GM12873 (cell line): ENCODE results near the gene MCHR2.

ENCODE experiments used
- TF ChIP-seq, protein P1 (sequence below): IDR thresholded peaks from 2 replicates; pipeline ENCODE4 v1.5.1; 2012; ENCODE audit warnings: low read depth, mild to moderate bottlenecking, moderate library complexity, low read length, control low read depth; ENCODE audit not compliant: insufficient read depth; ENCODE audit errors: missing control alignments

The MCHR2 gene

DNA sequence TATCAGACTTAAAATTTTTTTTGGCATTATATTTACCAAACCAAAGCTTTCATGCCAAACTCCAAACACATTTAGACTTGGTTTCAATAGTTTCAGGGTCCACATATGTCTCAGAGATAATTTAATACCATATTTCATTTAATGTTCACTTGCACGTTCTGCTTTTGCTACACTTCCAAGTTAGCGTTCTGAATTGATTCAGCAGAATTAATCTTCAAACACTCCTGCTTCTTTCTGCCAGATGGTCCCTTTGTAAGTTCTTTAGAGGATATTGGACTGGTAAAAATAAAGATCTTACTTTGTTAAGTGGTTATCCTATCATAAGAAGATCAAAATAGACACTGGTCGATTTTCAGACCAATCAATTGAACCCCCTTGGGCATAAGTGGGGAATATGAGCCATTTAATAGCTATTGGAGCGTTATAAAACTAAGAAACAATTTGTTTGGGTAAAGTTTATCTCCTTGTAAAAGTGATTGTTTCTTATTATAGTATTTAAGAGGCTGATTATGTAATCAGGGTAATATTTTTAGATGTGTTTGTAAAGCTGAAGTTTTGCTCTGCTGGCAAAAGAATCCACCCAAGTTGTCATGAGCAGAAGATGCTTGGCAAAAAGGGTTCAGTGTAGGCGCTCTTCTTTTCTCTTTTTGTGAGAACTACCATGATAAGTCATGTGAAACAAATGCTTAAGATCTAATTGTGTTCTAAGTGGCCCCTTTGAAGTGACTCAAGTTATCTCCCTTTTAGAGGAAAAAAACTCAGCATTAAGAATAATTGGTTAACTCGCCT, 92.2 kb downstream of the MCHR2 start:
- TF ChIP-seq, protein P1, sequence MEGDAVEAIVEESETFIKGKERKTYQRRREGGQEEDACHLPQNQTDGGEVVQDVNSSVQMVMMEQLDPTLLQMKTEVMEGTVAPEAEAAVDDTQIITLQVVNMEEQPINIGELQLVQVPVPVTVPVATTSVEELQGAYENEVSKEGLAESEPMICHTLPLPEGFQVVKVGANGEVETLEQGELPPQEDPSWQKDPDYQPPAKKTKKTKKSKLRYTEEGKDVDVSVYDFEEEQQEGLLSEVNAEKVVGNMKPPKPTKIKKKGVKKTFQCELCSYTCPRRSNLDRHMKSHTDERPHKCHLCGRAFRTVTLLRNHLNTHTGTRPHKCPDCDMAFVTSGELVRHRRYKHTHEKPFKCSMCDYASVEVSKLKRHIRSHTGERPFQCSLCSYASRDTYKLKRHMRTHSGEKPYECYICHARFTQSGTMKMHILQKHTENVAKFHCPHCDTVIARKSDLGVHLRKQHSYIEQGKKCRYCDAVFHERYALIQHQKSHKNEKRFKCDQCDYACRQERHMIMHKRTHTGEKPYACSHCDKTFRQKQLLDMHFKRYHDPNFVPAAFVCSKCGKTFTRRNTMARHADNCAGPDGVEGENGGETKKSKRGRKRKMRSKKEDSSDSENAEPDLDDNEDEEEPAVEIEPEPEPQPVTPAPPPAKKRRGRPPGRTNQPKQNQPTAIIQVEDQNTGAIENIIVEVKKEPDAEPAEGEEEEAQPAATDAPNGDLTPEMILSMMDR, result no peak

DNA sequence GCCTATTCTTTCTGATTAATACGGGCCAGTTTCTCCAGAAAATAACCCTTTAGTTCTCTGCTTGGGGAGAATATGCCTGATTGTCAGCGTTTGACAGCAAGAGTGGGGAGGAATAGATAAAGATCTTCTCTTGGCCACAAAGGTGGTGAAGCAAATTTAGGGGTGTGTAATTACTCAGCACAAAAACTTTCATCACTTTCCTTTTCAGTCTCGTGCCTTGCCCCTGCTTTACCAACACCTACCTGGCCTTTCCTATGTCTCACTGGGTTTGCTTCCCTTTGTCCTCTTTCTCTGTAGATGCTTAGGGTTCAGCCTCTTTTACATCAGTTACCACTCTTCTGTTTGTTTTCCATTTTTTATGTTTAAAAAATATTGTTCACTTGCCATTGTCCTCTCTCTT, 99.2 kb downstream of the MCHR2 start:
- TF ChIP-seq, protein P1, result no peak

DNA sequence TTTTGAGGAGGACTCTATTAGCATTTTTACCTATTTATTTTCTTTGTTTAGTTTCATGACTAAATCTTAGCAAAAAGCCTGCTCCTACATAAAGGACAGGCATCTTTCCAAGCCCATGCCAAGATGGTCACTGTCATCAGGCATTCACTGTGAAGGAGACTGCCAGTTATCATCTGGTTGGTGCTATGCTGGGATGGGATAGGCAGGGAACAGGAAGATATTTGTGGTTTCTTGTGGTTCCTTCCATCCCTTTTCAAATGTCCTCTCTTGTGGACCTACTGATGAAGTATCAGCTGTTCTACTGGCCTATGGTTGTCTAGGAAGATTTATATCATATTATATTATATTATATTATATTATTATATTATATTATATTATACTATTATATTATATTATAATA, 107.0 kb downstream of the MCHR2 start:
- TF ChIP-seq, protein P1, result no peak

DNA sequence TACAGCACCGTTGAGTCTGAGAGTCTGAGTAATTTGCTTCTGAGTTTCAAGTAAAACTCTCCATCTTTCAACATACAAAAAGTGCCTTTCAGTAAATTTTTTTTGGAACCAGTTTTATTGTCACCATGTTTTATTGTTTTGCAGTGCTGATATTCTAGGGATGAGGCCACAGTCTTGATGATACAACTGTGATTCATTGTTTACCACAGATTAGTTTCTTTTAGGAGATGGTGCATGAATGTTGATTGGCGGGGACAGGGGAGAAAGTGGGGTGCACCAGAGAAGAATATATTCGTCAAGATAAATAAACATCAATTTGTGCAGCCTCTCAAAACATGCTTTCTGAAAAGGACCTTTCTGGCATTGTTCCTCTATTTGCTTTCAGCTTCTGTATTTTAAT, 109.0 kb downstream of the MCHR2 start:
- TF ChIP-seq, protein P1, result no peak

DNA sequence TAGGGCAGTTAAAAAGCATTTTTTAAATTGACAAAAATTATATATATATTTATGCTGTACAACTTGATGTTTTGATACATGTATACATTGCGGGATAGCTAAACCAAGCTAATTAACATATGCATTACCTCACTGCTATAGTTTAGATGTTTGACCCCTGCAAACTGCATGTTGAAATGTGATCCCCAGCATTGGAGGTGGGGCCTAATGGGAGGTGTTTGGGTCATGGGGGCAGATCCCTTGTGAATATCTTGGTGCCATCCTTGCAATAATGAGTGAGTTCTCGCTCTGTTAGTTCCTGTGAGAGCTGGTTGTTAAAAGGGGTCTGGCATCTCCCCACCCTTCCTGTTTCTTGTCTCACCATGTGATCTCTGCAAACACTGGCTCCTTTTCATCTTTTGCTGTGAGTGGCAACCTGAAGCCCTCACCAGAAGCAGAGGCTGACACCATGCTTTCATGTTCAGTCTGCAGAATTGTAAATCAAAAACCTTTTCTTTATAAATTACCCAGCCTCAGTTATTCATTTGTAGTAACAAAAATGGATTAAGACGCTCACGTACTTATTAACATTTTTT, 111.8 kb downstream of the MCHR2 start:
- TF ChIP-seq, protein P1, result no peak

DNA sequence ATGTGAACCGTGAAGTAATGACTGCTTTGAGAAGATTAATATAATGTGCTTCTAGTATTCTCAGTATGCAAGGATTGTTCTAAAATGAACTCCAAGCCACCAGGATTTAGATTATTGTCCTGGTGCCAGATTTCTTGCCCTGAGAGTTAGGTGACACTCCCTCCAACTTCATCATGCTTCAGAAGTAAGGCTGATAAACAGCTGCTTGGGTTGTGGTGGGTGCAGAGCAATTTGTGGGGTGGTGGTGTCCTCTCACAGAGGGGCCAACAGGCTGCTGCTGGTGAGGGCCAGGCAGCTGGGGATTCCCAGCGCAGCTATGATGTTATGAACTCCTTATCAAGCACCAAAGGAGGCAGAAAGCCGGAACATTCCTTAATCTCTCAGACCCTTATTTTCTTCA, 114.6 kb downstream of the MCHR2 start:
- TF ChIP-seq, protein P1, result no peak

DNA sequence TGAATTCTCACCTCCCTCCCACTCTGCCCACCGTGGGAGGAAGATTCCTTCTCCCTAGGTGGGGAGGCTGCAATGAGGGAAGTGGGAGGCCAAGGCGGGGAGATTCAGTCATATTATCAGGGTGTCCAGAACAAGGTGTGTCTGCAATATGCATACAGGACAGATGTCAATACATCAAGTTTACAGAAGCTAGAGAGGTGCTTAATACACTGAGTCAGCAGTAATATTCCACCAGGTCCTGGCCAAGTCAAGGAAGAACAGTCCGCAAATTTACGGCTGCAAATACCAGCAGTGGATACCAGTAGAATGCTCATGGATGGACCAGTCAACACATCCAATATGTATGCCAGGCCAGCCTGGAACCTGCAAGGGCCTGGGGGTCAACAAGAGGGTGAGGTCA, 119.0 kb downstream of the MCHR2 start:
- TF ChIP-seq, protein P1, result no peak
